ENCODE measurements around the gene OLIG1.

OLIG1 gene

GRCh38 chr21:33063907-33064622 is 5.9 kb upstream of the OLIG1 start:
- DNase-seq = no peak

DNA sequence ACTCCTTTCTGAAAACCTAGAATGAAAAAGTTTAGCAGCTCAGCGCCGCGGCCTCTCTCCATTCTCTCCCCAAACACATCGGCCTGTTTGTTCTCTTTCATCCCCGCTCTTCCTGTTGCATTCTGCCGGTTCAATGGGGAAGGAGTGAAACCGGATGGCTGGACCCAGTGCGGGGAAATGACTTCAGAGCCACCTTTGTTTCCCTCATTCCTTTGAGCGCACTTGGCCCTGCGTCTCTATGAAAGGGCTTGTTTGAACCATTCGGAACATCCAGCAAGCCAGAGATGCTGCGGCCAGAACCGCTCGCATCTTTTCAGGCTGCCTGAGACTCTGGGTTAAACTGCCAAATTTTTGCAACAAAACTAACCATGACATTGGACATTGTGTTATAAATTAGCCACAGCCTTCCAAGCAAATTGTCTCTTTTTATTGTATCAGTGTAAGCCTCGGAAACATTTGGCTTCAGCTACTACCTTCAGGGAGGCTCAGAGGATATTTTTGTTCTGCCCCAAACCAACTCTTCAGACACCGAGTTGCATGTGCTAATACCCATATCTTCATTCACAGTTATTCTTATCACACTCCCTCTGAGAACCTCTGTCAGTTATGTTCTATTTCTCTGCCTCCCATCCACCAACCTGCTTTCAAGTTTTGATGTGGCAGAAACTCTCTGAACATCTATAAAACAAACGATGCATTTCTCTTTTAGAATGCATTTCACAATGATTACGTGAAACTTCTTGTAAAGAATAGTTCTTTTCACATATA is 5.1 kb upstream of the OLIG1 start:
- no peak for DNase-seq

DNA sequence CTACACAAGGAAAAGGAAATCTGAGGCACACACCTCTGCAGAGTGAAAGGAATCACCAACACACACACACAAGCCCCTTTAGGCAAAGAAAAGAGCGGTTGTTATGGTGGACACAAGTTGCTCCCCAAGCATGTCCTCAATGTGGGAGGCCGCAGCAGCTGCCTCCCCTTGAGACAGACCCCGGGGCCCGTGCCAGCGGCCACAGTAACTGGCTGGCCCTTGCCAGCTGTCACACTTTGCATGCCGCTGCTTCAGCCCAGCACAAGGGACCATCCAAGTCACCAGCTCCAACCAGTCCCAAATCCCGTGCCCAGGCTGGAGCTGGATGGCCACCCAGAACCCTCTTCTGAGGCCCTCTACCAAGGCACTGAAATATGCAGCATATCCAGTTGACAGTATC is 2.9 kb upstream of the OLIG1 start:
- DNase-seq = no peak

GRCh38 chr21:33067457-33067856 is 2.5 kb upstream of the OLIG1 start:
- DNase-seq = no peak

DNA sequence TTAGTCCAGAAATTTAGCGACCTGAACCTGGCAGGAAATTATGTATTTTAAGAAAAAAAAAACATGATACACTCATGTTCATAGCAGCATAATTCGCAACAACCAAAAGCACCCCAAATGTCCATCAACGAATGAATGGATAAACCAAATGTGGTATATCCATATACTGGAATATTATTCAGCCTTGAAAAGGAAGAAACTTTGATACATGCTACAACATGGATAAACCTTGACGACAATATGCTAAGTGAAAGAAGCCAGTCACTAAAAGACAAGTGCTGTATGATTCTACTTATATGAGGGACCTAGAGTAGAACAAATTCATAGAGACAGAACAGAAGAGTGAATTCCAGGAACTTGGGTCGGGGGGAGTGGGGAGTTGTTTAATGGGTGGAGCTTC is 698 bp upstream of the OLIG1 start:
- DNase-seq = no peak

GRCh38 chr21:33069645-33069993 is 322 bp upstream of the OLIG1 start:
- DNase-seq = no peak

- no peak for DNase-seq
Observed at GRCh38 chr21:33070744-33070997, 730 bp downstream of the OLIG1 start.

- no peak for DNase-seq
Observed at GRCh38 chr21:33070998-33071769, 1.2 kb downstream of the OLIG1 start.

- no peak for DNase-seq
Observed at GRCh38 chr21:33071770-33072306, 1.9 kb downstream of the OLIG1 start.

GRCh38 chr21:33073636-33074035 is 3.7 kb downstream of the OLIG1 start:
- no peak for DNase-seq

DNA sequence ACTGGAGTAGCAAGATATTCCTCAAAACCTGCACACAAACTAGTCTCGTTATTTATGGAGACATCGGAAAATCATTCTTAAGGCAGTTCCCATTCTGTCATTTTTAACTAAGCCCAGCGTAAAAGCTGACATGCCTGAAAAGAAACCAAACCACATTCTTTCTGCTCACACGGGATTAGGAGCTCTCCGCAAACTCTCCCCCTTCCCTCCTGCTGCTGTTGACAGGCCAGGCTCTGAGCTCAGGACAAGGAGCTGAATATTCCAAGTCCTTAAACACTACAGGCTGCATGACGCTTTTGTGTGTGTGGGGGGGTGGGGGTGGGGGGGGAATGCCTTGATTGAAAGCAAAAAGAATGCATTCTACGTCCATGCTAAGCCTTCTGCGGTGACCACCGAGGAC is 5.2 kb downstream of the OLIG1 start:
- DNase-seq = no peak

- DNase-seq = no peak
Observed at GRCh38 chr21:33075596-33076195, 5.8 kb downstream of the OLIG1 start.

DNA sequence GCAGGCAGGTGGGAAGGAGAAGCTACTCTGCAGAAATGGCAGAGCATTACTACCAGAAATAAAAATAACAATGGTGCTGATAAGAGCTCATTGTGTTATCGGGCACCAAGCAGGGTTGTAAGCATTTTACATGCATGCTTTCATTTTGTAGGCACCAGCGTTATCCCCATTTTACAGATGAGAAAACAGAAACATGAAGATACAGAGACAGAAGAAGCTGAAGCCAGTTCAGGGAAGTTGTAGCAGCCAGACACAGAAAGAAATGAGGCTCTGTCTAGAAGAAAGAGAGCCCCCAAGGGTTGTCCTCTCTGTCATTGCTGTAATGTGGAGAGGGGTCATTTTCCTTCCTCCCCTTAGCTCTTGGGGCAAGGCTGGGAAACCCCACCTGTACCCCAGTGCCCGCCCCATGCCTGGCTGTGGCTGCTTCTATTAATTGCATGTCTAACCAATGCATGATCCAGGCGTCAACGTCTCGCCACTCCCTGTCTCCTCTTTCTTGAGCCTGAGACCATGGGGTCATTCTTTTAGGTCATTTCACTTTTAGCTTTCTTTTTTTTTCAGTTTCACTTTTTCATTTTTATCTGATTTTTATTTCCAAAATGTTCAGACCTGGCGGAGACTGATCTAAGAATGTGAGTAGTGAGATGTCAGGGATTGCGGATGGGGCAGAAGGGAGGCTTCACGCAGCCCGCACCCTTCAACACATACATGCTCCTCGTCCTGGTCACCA is 6.8 kb downstream of the OLIG1 start:
- no peak for DNase-seq

DNA sequence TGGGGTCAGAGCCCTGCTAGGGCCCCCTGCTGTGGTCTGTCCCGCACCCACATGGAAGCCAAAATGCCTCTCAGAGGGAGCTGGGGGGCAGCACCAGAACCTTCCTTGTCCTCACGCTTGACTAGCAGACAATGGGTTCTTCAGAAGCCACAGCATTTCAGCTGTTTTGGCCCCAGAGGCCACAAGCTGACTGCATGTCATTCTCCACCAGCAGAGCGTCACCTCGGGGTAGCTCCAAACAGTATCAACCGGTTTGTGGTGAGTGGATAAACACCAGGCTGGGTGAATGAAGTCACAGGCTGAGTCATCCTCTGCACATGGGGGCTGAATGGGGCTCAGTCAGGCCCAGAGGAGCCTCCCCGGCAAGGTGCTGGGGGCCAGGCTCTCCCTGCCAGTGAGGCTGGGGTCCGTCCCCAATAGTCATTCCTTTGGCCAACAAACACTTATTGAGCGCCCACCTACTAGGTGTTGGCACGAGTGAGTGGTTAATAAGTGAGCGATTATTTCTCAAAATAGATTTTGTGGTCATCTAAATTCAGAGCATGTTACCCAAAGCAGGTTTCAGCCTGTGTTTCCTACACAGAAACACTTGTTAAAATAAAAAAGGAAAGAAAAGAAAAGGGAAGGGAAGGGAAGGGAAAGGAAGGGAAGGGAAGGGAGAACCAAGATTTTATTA is 9.1 kb downstream of the OLIG1 start:
- DNase-seq = peak; percentile 24

GRCh38 chr21:33080376-33080775 is 10.4 kb downstream of the OLIG1 start:
- no peak for DNase-seq

DNA sequence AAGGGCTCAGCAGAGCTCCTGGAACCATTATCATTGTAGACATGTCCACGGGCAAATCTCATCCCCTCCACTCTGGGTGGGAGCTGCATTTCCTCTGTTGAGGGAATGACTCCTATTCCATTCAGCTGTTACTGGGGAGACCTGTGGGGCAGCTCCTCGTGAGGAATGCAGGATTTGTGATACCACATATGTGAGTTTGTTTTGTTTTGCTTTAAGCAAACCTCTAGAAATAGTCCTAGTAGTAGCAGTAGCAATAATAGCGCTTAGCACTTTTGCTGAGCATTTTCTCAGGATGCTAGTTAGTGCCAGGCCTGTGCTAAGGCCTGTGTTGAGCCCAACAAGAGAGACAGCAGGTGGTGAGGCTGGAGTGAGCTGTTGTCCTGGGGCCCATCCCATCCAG is 10.8 kb downstream of the OLIG1 start:
- no peak for DNase-seq

DNA sequence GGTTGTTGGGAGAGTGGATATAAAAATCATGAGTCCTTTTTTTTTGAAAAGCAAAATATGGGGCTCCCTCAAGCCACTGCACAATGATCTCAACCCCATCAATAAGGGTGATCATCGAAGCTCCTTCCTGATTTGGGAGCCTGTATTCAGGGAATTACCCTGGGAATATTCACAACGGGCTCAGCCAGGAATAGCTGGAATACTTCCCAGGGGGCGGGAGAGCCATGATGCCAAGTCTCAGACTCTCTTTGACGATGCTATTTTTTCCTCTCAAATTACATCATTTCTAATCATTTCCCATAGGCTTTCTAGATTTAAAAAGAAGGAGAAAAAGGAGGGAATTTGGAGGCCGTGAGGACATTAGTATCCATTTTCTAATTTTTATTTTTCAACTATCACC is 18.4 kb downstream of the OLIG1 start:
- no peak for DNase-seq

- DNase-seq = no peak
Observed at GRCh38 chr21:33089395-33090119, 19.6 kb downstream of the OLIG1 start.

DNA sequence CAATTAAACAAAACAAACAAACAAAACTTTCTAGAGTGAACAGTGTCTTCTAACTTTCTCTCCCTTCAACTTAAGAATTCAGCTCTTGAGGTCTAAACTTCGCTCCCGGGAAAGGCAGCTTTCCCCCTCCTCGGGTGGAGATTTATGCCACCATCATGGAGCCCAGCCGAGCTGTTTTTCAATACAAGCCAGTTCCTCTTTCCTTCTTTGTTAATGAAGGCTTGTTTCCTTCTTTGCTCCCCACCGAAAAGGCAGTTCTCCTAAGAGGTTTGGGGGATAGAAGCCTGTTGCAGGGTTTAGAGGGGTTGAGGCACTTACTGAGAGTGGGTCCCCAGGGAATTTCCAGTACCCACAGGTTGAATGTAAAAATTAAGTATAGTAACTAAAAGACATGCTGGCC is 26.5 kb downstream of the OLIG1 start:
- DNase-seq = no peak

GRCh38 chr21:33099131-33099530 is 29.2 kb downstream of the OLIG1 start:
- no peak for DNase-seq

DNA sequence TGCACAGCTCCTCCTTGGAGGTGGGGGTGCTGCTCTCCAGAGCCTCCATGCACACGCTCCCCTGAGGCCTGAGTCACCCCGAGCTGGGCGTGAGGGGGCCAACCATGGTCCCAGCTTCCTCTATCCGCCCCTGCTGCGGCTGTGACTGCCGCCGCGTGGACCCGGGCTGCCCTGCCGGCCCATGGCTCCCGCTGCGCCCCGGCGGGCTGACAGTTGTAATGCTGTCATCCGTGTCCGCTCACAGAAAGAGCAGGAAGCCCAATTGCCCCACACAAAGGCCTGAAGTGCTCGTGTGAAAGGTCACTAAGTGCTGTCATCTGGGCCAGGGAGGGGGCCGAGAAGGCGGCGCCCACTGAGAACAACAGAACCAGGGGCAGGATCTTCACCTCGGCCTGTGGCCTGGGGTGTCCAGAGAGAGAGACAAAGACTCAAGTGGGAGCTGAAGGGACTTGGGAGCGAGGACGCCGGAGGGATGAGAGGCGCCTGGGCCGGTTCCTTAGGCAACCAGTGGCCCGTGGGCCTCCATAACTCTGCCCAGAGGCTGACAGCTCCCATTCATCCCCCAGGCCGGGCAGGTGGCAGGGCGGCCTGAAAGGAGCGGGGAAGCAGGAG is 31.5 kb downstream of the OLIG1 start:
- no peak for DNase-seq

All from fibroblast of skin of right quadriceps (primary cell).